Esophagus squamous epithelium (tissue), 4 donors: ENCODE results near the gene G0S2.

Experiments
- CTCF ChIP-seq, 6 experiments: fragments of 450-650 bp in 4 of 6; fragments of 200-600 bp in 2 of 6; sonication (generic) in 2 of 6; IDR thresholded peaks; one replicate each; pipeline ENCODE4 v1.5.1; 2016 to 2019; ENCODE audit warnings: antibody characterized with exemption in 6 of 6, mild to moderate bottlenecking in 4 of 6, moderate library complexity in 4 of 6
- POLR2A ChIP-seq, 4 donors: fragments of 450-650 bp; IDR thresholded peaks; one replicate each; pipeline ENCODE4 v1.6.1; 2017; ENCODE audit warnings: antibody characterized with exemption in 4 of 4, mild to moderate bottlenecking in 4 of 4, moderate library complexity in 3 of 4

GRCh38 chr1:209723756-209724693 lies 48.8 kb downstream of the G0S2 start:
- TF ChIP-seq CTCF (IDR thresholded peaks at IDR 0.05) = no peak
- no peak for TF ChIP-seq POLR2A (IDR thresholded peaks at IDR 0.05)
